Ovary (tissue), 3 donors: ENCODE results near the gene FIGNL2.

Experiments used
- CTCF ChIP-seq, 3 donors: fragments of 450-650 bp in 2 of 3; fragments of 200-600 bp in 1 of 3; IDR thresholded peaks; one replicate each; pipeline versions ENCODE4 v1.5.1 to v1.8.0; 2016 to 2022; ENCODE audit warnings: antibody characterized with exemption in 3 of 3, mild to moderate bottlenecking in 1 of 3
- POLR2A ChIP-seq: fragments of 450-650 bp; IDR thresholded peaks from one replicate; pipeline ENCODE4 v1.6.1; 2017; ENCODE audit warnings: antibody characterized with exemption, mild to moderate bottlenecking, moderate library complexity
- donor health status: DM: no; HTN: no; CAD: no.

- TF ChIP-seq CTCF (IDR thresholded peaks at IDR 0.05) (no peak), POLR2A (no peak)
Observed at GRCh38 chr12:51850965-51851299, 2.4 kb upstream of the FIGNL2 start.
